Tibial artery (tissue), 4 donors: ENCODE measurements around the gene DUOX2.

Experiments
- DNase-seq, 2 donors: peaks; one replicate each; pipeline ENCODE4 v3.0.0-alpha.2; 2019
- H3K27ac ChIP-seq, 2 donors: fragments of 200-600 bp; sonication (generic) in 1 of 2; 1 replicate in 1 of 2; 2 replicates in 1 of 2; pipeline ENCODE4 v1.5.1; 2018 to 2019; ENCODE audit warnings: mild to moderate bottlenecking in 1 of 2
- H3K27me3 ChIP-seq, 2 donors: fragments of 200-600 bp; sonication (generic) in 1 of 2; one replicate each; pipeline versions ENCODE4 v1.5.1 to v1.6.0; 2016 to 2019
- H3K36me3 ChIP-seq, 3 donors: fragments of 200-600 bp; sonication (generic) in 2 of 3; one replicate each; pipeline ENCODE4 v1.5.1; 2016 to 2019; ENCODE audit warnings: mild to moderate bottlenecking in 2 of 3
- H3K4me1 ChIP-seq, 4 donors: fragments of 200-600 bp; sonication (generic) in 2 of 4; 1 replicate in 3 of 4; 2 replicates in 1 of 4; pipeline ENCODE4 v1.5.1; 2016 to 2019
- H3K4me3 ChIP-seq, 2 donors: fragments of 200-600 bp; sonication (generic) in 1 of 2; 1 replicate in 1 of 2; 2 replicates in 1 of 2; pipeline ENCODE4 v1.5.1; 2018 to 2019; ENCODE audit warnings: mild to moderate bottlenecking in 2 of 2
- H3K9me3 ChIP-seq, 3 donors: fragments of 200-600 bp; sonication (generic) in 1 of 3; one replicate each; pipeline ENCODE4 v1.5.1; 2016 to 2019
- intact Hi-C: fragments of 100-400 bp; cut with DNase I; formaldehyde crosslinking; loops from one replicate; pipeline ENCODE4 v1.15.0; 2023; ENCODE audit warnings: low total_unique reads
- TF ChIP-seq, protein P1 (sequence below), 2 experiments: fragments of 200-600 bp in 1 of 2; fragments of 450-650 bp in 1 of 2; IDR thresholded peaks; one replicate each; pipeline ENCODE4 v1.5.1; 2017 to 2019; ENCODE audit warnings: antibody characterized with exemption in 2 of 2, mild to moderate bottlenecking in 1 of 2, moderate library complexity in 1 of 2

Gene DUOX2

DNA sequence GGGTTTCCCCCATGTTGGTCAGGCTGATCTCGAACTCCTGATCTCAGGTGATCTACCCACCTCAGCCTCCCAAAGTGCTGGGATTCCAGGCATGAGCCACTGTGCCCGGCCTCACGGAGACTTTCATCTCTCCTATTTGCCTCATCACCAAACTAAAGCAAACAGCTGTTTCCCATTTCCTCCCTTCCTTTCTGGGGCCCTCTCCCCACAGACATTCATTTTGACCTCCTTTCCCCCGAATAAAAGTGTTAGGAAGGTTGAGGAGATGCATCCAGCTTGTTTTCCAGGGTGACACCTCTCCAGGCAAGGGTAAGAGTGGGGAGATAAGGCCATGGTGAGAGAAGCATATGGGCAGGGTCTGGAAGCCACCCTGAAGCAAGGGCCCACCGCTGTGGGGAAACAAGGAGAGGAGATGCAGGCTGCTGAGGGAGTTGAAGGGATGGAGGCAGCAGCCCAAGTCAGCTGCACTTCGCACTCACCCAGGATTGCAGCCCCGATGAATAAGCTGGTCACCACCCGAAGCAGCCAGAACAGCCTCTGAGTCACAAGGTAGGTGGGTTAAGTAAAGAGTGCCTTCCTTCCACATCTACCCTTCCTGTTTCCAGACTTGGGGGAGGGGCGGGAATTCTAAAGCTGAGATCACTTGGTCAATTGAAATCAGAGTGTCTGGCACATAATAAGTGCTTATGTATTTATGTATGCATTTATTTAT, 7.9 kb upstream of the DUOX2 start:
- intact Hi-C loops = no loop called here
- Histone ChIP-seq H3K4me1 (peaks cover 0 to 12% (median 10%) of the 10 kb centered on the region in 4 donors), H3K27ac (no peak overlapping the region), H3K36me3 (no peaks in the 10 kb centered on the region), H3K27me3 (peaks cover 0 to 74% of the 10 kb centered on the region in 2 donors), H3K4me3 (no peak overlapping the region), H3K9me3 (no peaks in the 10 kb centered on the region)
- DNase-seq = no peak
- TF ChIP-seq, protein P1, sequence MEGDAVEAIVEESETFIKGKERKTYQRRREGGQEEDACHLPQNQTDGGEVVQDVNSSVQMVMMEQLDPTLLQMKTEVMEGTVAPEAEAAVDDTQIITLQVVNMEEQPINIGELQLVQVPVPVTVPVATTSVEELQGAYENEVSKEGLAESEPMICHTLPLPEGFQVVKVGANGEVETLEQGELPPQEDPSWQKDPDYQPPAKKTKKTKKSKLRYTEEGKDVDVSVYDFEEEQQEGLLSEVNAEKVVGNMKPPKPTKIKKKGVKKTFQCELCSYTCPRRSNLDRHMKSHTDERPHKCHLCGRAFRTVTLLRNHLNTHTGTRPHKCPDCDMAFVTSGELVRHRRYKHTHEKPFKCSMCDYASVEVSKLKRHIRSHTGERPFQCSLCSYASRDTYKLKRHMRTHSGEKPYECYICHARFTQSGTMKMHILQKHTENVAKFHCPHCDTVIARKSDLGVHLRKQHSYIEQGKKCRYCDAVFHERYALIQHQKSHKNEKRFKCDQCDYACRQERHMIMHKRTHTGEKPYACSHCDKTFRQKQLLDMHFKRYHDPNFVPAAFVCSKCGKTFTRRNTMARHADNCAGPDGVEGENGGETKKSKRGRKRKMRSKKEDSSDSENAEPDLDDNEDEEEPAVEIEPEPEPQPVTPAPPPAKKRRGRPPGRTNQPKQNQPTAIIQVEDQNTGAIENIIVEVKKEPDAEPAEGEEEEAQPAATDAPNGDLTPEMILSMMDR (IDR thresholded peaks at IDR 0.05) = no peak

DNA sequence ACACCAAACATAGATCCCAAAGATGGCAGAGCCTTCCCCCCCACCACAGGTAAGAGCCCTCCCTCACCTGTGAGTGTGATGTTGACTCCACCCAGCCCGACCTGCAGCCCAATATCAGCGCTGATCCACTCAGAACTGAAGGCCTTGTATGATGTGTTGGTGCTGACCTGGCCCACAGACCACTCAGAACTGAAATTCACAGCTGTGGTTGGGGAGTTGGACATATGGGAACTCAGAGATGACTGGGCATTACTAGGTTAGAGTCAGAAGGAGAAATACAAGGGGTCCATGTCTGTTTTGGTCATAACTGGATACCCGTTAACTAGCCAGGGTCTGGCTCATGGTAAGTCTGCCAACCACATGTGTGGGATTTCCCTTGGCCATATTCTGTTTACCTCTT, 7.0 kb upstream of the DUOX2 start:
- TF ChIP-seq, protein P1 (IDR thresholded peaks at IDR 0.05) = no peak
- Histone ChIP-seq H3K36me3 (no peaks in the 10 kb centered on the region), H3K27me3 (peaks cover 0 to 82% of the 10 kb centered on the region in 2 donors), H3K4me1 (peaks cover 0 to 18% (median 15%) of the 10 kb centered on the region in 4 donors), H3K4me3 (no peak overlapping the region), H3K27ac (no peak overlapping the region), H3K9me3 (no peaks in the 10 kb centered on the region)
- intact Hi-C loops = no loop called here
- no peak for DNase-seq

DNA sequence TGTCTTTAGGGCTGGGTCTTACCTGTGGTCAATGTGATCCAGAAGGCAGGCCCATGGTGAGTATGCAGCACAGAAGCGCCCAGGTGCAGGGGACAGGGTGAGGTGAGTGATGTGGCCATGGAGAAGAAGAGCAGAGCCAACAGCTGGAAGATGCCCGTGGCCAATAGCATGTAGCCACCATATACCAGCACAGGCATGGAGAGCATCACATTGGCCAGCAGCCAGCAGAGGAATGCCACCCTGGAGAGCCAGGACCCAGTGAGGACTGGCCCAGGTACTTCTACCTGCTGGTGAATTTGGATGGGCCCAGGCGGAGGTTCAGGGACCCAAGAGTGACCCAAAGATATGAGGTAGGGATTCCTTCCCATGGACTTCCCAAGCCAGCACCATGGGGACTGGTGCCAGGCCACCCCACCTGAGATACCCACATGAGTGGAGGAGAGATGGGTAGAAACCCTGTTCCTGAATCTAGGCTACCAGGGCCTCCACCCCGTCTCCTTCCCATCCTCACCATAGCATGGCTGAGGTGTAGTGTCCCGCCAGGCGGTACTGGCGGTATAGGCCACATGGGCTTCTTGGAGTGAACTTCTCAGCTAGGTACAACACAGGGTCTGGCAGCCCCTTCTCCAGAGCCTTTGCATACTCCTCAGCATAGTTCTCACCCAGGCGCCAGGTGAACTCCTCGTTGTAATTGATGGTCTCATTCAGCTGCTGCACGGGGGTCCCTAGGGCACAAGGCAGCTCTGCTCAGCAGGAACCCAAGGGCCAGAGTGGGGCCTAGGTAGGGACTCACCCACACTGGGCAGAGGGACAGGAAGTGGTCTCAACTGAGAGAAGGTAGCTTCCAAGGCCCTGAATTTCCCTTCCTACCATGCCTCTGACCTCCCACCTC, 6.4 kb upstream of the DUOX2 start:
- H3K9me3 ChIP-seq = no peaks in the 10 kb centered on the region
- H3K27ac ChIP-seq = no peak overlapping the region
- TF ChIP-seq, protein P1 (IDR thresholded peaks at IDR 0.05) = no peak
- peaks cover 0 to 18% (median 15%) of the 10 kb centered on the region in 4 donors for H3K4me1 ChIP-seq
- peaks cover 0 to 87% of the 10 kb centered on the region in 2 donors for H3K27me3 ChIP-seq
- DNase-seq = no peak
- intact Hi-C loops = no loop called here
- no peaks in the 10 kb centered on the region for H3K36me3 ChIP-seq
- H3K4me3 ChIP-seq = no peak overlapping the region

DNA sequence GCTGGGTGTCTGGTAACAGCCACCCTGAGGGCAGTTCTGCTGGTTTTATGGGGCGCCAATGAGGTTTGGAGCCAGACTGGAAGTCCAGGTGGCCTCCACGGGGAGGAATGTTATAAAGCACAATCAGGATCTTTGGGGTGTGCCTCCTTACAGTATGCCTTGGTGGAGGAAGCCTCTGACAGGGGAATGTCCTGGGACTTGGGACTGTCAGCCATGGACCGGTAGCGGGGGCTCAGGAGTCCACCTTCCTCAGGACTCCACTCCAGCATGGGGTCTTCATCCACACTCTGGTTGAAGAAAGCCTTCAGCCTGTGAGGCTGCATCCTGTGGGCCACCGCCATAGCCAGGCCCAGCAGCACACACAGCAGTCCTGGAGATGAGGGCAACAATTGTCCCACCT, 5.0 kb upstream of the DUOX2 start:
- intact Hi-C loops = no loop called here

DNA sequence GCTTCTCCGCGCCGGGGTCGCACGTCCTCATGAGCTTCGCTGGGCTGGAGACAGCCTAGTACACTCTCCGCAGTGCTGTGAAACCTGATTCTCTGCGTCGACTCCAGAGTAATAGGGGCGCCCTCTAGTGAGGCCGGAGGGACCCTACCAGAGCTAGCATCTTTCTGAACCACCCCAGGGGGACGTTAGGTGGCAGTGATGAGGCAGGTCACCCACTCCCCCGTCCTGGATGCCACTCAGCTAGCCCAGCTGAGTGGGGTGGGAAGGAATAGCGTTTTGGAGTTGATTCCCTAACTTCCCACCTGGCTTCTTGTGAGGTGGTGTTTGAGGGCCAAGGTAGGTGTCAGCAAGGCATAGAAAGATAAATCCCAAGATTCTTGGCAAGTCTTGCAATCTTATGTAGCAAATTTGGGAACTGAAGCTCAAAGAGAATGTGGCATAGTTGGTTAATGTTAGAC, 4.2 kb upstream of the DUOX2 start:
- no peak overlapping the region for H3K27ac ChIP-seq
- H3K27me3 ChIP-seq = peaks cover 0 to 92% of the 10 kb centered on the region in 2 donors
- H3K4me3 ChIP-seq = peak overlapping the region; percentile 22 to 36
- H3K4me1 ChIP-seq = peaks cover 0 to 31% (median 25%) of the 10 kb centered on the region in 4 donors
- no peaks in the 10 kb centered on the region for H3K36me3 ChIP-seq
- intact Hi-C loops = no loop called here
- TF ChIP-seq, protein P1 (IDR thresholded peaks at IDR 0.05) = peak; percentile 88 to 94
- peak; percentile 87 for DNase-seq
- H3K9me3 ChIP-seq = no peaks in the 10 kb centered on the region

More for the DNA sequence above, 5.0 kb upstream of the DUOX2 start:
- peaks cover 0 to 26% (median 21%) of the 10 kb centered on the region in 4 donors for H3K4me1 ChIP-seq
- TF ChIP-seq, protein P1 (IDR thresholded peaks at IDR 0.05) = no peak
- H3K27ac ChIP-seq = no peak overlapping the region
- H3K4me3 ChIP-seq = no peak overlapping the region
- H3K27me3 ChIP-seq = peaks cover 0 to 89% of the 10 kb centered on the region in 2 donors
- H3K36me3 ChIP-seq = no peaks in the 10 kb centered on the region
- no peaks in the 10 kb centered on the region for H3K9me3 ChIP-seq
- DNase-seq = no peak
